ENCODE results near the gene EDC3.
A peak's percentile ranks its signal among the peaks of the same experiment; 100 is the strongest.
"Not testable (repeated sequence)": the region's sequence is repeated elsewhere in the genome, so short reads cannot be mapped to it uniquely, and the experiment has no call there.

EDC3 gene

DNA sequence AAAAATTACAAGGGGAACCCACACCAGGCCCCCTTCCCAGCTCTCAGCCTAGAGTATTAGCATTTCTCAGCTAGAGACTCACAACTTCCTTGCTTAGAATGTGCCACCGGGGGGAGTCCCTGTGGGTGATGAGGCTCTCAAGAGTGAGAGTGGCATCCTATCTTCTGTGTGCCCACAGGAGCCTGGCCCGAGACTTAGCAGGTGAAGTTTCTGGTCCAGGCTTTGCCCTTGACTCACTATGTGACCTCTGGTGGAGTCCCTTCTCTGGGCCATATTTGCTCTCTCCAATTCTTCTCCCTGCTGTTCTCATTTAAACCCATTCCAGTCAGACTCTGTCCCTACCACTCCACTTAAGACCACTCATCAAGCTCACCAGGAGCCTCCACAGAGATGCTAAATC is 62.0 kb downstream of the EDC3 start:
- DNase-seq (ENCODE audit: low spot score in 2 of 2), result no peak
- H3K4me1 ChIP-seq, result no peaks in the 10 kb centered on the region
- in situ Hi-C loops (cut with MboI; ENCODE audit: low sequenced_read_pairs), result no loop called here
- no peaks in the 10 kb centered on the region for H3K27me3 ChIP-seq (ENCODE audit: low read depth)
- H3K4me3 ChIP-seq, result no peak overlapping the region
- no peaks in the 10 kb centered on the region for H3K9me3 ChIP-seq
- H3K36me3 ChIP-seq (replicated peaks), result peaks cover 92% of the 10 kb centered on the region

DNA sequence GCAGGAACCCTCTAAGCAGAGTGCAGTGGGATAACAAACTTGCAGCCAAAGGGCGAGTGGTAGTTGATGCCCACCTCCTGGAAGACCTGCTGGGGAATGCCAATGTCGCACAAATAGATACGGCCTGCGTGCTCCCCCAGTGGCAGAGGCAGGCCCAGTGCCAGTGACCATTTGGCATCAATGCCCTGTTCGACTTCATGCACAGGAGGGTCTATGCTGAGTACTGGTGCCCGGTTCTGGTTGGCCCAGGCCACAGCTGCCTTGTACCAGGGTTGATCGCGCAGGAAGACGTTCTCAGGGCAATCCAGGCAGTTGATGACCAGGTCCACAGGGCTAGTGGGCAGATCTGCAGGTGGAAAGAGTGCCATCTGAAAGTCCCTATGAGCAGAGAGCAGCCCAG is 63.2 kb downstream of the EDC3 start:
- no peak for DNase-seq (ENCODE audit: low spot score in 2 of 2)
- Histone ChIP-seq H3K27me3 (ENCODE audit: low read depth) (no peaks in the 10 kb centered on the region), H3K4me1 (no peaks in the 10 kb centered on the region), H3K4me3 (no peak overlapping the region), H3K36me3 (replicated peaks) (peaks cover 95% of the 10 kb centered on the region), H3K9me3 (no peaks in the 10 kb centered on the region)
- in situ Hi-C loops (cut with MboI; ENCODE audit: low sequenced_read_pairs), result no loop called here

DNA sequence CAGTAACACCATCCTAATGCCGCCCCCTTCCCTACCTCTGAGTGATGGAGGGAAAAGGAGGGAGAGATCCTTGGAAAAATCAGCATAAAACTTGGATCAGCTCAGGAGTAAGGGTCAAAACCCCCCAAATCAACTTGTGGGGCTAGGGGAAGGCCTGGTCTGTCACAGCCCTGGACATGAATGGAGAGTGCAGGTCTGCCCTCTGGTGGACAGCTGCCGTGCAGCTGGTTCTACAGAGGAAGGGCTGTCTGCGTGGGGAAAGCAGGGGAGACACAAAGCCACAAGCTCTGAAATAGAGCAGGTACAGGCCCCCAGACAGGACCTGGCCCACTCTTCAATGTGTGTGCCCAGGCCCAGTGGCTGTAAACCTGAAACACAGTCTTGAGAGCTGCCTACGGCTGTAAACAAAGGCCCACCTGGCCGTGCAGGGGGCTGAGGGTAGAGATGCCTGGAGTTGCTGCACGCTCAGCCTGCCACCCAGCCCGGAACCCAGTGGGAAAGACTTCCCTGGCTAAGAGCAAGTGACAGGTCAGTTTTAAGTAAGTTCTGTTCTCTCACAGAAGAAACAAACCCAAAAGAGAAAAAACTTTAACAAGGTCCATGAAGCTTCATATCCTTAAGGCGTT is 63.8 kb downstream of the EDC3 start:
- in situ Hi-C loops (cut with MboI; ENCODE audit: low sequenced_read_pairs), result no loop called here
- Histone ChIP-seq H3K36me3 (replicated peaks) (peaks cover 95% of the 10 kb centered on the region), H3K9me3 (no peaks in the 10 kb centered on the region), H3K27me3 (ENCODE audit: low read depth) (no peaks in the 10 kb centered on the region), H3K4me3 (no peak overlapping the region), H3K4me1 (no peaks in the 10 kb centered on the region)
- DNase-seq (ENCODE audit: low spot score in 2 of 2), result peak; percentile 73 to 90

DNA sequence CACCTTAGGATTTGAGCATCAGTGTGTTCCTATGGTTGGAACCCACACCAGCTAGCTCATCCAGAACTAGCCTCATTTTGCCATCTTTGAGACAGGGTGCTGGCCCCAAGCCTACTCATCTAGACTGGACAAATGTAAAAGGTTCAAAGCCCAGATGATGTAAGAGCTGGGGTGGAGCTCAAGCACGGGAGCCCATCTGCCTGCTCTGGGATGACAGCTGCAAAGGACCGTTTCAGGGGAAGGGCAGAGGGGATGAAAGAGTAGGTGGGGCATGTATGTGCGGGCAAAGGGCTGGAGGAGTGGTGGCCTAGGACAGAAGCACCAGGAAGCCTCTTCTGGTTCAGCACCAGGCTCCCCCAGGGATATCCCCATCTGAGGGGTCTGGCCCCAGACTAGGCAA is 64.4 kb downstream of the EDC3 start:
- Histone ChIP-seq H3K4me1 (no peaks in the 10 kb centered on the region), H3K4me3 (no peak overlapping the region), H3K27me3 (ENCODE audit: low read depth) (no peaks in the 10 kb centered on the region), H3K9me3 (no peaks in the 10 kb centered on the region), H3K36me3 (replicated peaks) (peaks cover 97% of the 10 kb centered on the region)
- no peak for DNase-seq (ENCODE audit: low spot score in 2 of 2)
- in situ Hi-C loops (cut with MboI; ENCODE audit: low sequenced_read_pairs), result no loop called here

DNA sequence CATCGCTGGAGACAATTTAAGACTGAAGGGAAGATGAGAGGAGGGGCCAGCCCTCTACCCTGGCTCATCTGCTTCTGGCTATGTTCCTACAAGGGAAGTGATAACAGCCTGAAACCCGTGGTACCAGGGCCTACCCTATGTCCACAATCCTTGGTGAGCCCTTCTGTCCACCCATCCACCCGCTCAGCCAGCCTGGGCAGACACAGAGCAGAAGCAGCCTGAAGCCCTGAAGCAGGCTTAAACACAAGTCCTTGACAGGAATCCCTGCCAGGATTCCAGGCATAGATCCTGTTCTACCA is 64.8 kb downstream of the EDC3 start:
- no peak for DNase-seq (ENCODE audit: low spot score in 2 of 2)
- H3K4me3 ChIP-seq, result no peak overlapping the region
- H3K9me3 ChIP-seq, result no peaks in the 10 kb centered on the region
- in situ Hi-C loops (cut with MboI; ENCODE audit: low sequenced_read_pairs), result no loop called here
- H3K36me3 ChIP-seq (replicated peaks), result peaks cover 97% of the 10 kb centered on the region
- no peaks in the 10 kb centered on the region for H3K27me3 ChIP-seq (ENCODE audit: low read depth)
- no peaks in the 10 kb centered on the region for H3K4me1 ChIP-seq

DNA sequence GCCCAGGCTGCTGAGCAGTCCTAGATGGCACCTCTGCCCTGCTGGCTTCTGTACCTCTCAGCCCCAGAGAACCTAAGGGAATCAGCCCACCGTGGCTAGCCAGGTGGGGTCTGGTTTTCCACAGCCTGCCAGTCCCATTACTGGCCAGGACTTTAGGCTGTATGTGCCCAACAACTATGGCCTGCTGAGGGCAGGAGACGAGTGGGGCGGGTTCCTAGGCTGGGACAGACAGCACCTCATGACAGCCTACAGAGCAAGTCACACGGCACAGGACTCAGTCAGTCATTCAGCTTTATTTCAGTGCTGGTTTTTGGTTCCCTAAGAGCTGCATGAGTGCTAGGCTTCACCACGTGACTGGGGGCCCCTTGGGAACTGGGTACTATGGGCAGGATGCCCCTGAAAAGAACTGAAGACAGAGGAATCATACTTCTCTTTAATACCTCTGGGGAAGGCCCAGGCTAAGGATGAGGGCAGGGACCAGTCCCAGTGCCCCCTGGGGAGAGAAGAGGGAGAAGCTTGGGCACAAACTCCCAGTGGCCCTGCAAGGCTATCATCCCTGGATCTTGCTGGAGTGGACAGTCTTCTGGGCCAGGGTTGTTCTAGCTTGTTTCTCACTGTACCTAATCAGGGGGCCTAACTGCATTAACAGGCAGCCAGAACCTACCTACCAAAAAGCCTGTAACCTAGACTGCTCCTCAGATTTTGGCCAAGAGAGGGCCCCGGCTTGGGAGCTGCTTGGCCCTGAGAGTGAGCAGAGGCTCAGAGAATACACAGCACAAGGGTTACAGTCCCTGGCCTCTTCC is 65.3 kb downstream of the EDC3 start:
- Histone ChIP-seq H3K4me1 (no peaks in the 10 kb centered on the region), H3K9me3 (no peaks in the 10 kb centered on the region), H3K4me3 (no peak overlapping the region), H3K27me3 (ENCODE audit: low read depth) (no peaks in the 10 kb centered on the region), H3K36me3 (replicated peaks) (peaks cover 97% of the 10 kb centered on the region)
- DNase-seq (ENCODE audit: low spot score in 2 of 2), result peak in 1 of 2 experiments; percentile 21
- in situ Hi-C loops (cut with MboI; ENCODE audit: low sequenced_read_pairs), result no loop called here

DNA sequence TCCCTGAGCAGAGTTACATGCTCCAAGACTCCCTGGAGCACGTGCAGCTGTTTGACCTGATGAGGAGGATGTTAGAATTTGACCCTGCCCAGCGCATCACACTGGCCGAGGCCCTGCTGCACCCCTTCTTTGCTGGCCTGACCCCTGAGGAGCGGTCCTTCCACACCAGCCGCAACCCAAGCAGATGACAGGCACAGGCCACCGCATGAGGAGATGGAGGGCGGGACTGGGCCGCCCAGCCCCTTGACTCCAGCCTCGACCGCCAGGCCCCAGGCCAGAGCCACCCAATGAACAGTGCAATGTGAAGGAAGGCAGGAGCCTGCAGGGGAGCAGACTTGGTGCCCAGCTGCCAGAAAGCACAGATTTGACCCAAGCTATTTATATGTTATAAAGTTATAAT is 66.1 kb downstream of the EDC3 start:
- H3K4me3 ChIP-seq; H3K9me3 ChIP-seq; H3K4me1 ChIP-seq; H3K27me3 ChIP-seq (ENCODE audit: low read depth); DNase-seq (ENCODE audit: low spot score in 2 of 2); in situ Hi-C loops (cut with MboI; ENCODE audit: low sequenced_read_pairs): not testable (repeated sequence)
- H3K36me3 ChIP-seq (replicated peaks), result peaks cover 97% of the 10 kb centered on the region

DNA sequence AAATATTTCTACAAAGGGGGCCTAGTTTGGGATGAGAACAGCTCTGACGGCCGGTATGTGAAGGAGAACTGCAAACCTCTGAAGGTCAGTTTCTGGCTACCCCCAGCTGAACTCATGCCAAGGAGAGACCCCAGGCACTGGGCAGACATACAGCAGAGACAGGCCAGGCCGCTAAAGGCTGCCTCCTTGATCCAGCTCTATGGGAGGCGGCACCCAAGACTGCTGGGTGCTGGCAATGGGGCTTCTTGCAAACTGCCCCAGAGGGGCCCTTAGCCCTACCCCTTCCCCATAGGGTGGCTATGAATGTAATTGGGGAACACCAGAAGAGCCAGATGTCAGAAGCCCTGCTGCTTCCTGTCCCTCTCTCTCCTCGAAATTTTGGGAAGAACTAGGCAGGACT is 66.9 kb downstream of the EDC3 start:
- H3K36me3 ChIP-seq (replicated peaks), result peaks cover 98% of the 10 kb centered on the region
- H3K9me3 ChIP-seq, result no peaks in the 10 kb centered on the region
- no peak for DNase-seq (ENCODE audit: low spot score in 2 of 2)
- in situ Hi-C loops (cut with MboI; ENCODE audit: low sequenced_read_pairs), result no loop called here
- no peaks in the 10 kb centered on the region for H3K4me1 ChIP-seq
- H3K27me3 ChIP-seq (ENCODE audit: low read depth), result no peaks in the 10 kb centered on the region
- H3K4me3 ChIP-seq, result no peak overlapping the region

DNA sequence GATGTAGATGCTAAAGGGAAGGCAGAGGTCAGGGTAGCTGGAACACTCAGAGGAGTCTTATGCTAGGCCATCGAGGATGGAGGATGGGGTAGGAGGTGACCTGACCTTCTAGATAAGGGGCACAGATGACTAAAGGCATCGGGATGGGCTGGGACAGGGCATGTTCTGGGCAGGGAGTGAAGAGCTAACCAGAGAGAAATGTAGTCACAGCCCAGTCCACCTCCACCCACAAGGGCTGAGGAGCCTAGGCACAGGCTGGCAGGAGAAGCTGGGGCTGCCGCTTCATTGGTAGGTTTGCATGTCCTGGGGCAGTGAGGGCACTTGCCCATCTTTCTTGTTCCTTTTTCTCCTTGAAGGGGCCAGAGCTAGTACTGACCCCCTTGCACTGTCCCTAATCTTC is 67.6 kb downstream of the EDC3 start:
- Histone ChIP-seq H3K4me1 (no peaks in the 10 kb centered on the region), H3K4me3 (no peak overlapping the region), H3K9me3 (no peaks in the 10 kb centered on the region), H3K27me3 (ENCODE audit: low read depth) (no peaks in the 10 kb centered on the region), H3K36me3 (replicated peaks) (peaks cover 98% of the 10 kb centered on the region)
- DNase-seq (ENCODE audit: low spot score in 2 of 2), result no peak
- in situ Hi-C loops (cut with MboI; ENCODE audit: low sequenced_read_pairs), result no loop called here

DNA sequence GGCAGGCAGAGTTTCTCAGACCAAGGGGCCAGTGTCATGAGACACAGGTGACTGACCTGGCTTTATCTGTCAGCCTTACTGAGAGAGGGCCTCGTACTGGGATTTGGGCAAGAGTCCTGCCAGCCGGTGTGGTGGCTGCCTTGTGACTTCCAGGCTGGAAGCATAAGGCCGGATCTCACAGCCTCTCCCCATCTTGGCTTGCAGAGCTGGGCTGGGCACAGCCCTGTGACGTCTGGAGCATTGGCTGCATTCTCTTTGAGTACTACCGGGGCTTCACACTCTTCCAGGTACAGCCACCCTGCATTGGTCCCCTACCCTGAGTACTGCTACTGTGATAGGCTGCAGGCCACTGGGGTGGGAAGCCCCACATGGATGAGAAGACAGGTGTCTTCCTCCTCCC is 68.1 kb downstream of the EDC3 start:
- DNase-seq (ENCODE audit: low spot score in 2 of 2), result no peak

DNA sequence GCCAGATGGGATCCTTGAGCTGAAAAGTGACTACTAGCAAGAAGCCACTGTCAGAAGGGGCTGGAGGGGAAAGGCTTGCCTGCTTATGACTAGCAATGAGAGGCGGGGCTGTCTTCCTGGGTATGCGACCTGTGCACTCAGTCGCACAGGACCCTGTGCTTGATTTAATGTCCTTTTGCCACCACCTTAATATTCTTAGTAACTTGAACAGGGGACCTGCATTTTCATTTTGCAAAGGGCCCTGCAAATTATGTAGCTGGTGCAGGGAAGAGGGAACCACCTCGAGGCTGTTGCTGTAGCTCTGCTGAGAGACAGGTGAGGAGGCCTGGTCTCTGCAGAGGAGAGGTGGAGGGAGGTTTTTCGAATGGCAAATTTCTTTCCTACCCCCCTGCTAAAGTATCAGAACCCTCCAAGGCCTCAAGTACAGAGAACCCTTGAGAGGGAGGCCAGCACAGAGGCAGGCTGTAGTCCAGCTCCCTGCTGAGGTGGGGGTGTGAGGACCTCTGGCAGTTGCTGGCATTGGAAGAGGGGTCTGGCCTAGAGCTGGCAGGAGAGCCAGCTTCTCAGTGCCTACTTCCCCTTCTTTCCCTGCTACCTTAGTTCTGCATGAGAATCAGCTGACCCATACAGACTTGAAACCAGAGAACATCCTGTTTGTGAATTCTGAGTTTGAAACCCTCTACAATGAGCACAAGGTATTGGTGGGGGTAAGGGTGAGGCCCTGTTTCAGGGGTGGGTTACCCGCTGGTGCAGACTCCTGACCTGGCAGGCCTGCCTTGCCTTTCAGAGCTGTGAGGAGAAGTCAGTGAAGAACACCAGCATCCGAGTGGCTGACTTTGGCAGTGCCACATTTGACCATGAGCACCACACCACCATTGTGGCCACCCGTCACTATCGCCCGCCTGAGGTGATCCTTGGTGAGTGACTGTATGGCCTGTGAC is 68.8 kb downstream of the EDC3 start:
- no peaks in the 10 kb centered on the region for H3K9me3 ChIP-seq
- peaks cover 98% of the 10 kb centered on the region for H3K36me3 ChIP-seq (replicated peaks)
- in situ Hi-C loops (cut with MboI; ENCODE audit: low sequenced_read_pairs), result no loop called here
- H3K4me3 ChIP-seq, result no peak overlapping the region
- no peak for DNase-seq (ENCODE audit: low spot score in 2 of 2)
- H3K4me1 ChIP-seq, result no peaks in the 10 kb centered on the region
- no peaks in the 10 kb centered on the region for H3K27me3 ChIP-seq (ENCODE audit: low read depth)

More for the DNA sequence above, 68.1 kb downstream of the EDC3 start:
- in situ Hi-C loops (cut with MboI; ENCODE audit: low sequenced_read_pairs), result no loop called here
- no peaks in the 10 kb centered on the region for H3K4me1 ChIP-seq
- H3K36me3 ChIP-seq (replicated peaks), result peaks cover 98% of the 10 kb centered on the region
- no peaks in the 10 kb centered on the region for H3K9me3 ChIP-seq
- no peaks in the 10 kb centered on the region for H3K27me3 ChIP-seq (ENCODE audit: low read depth)
- H3K4me3 ChIP-seq, result no peak overlapping the region

DNA sequence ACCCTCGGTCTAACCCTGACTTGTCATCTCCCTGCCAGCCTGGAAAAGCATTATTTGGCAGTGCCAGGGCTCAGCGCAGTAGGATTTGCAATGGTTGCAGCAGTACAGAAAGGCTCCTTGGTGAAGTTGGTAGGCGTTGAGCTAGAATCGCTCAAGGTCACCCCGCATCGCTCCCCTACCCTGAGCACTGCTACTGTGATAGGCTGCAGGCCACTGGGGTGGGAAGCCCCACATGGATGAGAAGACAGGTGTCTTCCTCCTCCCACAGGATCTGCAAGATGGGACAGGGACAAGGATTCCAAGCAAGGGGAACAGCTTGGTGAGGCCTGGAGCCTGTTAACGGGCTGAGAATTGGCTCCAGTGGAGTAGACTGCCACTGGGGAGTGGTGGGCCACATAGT is 69.5 kb downstream of the EDC3 start:
- Histone ChIP-seq H3K4me3 (no peak overlapping the region), H3K4me1 (no peaks in the 10 kb centered on the region), H3K27me3 (ENCODE audit: low read depth) (no peaks in the 10 kb centered on the region), H3K9me3 (no peaks in the 10 kb centered on the region), H3K36me3 (replicated peaks) (peaks cover 98% of the 10 kb centered on the region)
- in situ Hi-C loops (cut with MboI; ENCODE audit: low sequenced_read_pairs), result no loop called here
- no peak for DNase-seq (ENCODE audit: low spot score in 2 of 2)

DNA sequence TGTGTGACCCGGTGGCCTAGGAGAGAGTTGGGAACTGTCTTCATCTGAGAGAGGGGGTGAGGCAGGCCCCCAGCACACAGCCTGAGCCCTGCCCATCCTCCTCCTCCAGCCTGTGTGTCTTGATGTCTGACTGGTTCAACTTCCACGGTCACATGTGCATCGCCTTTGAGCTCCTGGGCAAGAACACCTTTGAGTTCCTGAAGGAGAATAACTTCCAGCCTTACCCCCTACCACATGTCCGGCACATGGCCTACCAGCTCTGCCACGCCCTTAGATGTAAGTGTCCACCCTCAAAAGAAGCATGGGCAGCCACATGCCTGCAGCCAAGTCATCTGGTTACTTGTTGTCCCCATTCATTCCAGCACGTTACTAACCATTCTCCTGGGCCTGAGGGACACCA is 70.1 kb downstream of the EDC3 start:
- no peaks in the 10 kb centered on the region for H3K9me3 ChIP-seq
- no peak for DNase-seq (ENCODE audit: low spot score in 2 of 2)
- in situ Hi-C loops (cut with MboI; ENCODE audit: low sequenced_read_pairs), result no loop called here
- H3K4me3 ChIP-seq, result no peak overlapping the region
- H3K36me3 ChIP-seq (replicated peaks), result peaks cover 98% of the 10 kb centered on the region
- no peaks in the 10 kb centered on the region for H3K4me1 ChIP-seq
- H3K27me3 ChIP-seq (ENCODE audit: low read depth), result no peaks in the 10 kb centered on the region
